ENCODE measurements around the gene GGTLC2.
A peak's percentile ranks its signal among the peaks of the same experiment; 100 is the strongest.
"Not testable (repeated sequence)": the region's sequence is repeated elsewhere in the genome, so short reads cannot be mapped to it uniquely, and the experiment has no call there.

GGTLC2 gene

GRCh38 chr22:22670076-22670795 lies 25.8 kb downstream of the GGTLC2 start:
- no peak for DNase-seq

DNA sequence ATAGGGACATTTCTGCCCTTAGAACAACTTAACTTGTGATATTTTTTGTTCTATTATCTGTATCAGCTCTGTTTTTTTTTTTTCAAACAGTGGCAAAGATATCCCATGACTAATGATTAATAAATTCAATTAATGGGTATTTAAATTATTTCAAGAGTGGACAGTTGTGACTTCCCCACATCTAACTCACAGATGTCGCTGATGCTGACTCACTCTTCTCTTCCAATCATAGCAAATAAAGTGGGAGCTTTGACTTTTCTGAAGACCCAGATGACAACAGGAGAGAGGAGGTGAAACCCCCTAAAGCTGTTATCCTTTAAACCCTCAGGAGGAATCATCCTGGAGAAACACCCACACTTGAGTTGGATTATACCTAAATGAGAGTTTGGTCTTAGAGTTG lies 27.1 kb downstream of the GGTLC2 start:
- DNase-seq: no peak

DNA sequence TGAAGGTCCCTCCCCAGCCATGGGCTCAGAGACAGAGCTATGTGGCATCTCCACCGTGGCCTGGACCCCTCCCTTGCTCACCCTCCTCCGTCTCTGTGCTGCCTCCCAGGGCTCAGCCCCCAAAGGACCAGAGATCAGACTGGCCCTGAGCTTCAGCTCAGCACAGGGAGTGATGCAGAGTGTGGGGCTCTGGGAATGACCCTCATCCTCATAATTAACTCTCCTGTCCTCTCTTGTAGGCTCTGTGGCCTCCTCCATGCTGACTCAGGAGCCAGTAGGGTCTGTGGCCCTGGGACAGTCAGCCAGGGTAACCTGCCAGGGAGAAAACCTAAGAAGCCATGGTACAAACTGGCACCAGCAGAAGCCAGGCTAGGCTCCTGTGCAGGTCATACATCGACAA lies 28.7 kb downstream of the GGTLC2 start:
- DNase-seq: no peak

DNA sequence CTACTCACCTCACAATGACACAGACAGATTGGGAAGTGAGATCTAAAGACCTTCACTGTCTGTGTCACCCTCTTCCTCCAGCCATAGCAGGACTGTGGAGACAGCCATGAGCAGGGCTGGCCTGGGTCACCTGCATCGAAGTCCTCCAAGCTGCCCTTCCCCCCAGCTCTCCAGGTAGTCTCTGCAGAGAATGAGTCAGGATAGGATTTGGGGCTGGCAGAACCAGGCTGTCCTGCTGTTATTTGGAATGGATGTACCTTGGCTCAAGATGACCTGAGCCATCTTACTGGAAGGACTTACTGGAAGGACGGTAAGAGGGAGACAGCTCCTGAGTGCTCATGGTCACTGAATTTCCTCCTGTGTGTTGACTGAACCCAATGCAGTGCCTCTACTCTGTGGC lies 29.2 kb downstream of the GGTLC2 start:
- DNase-seq: no peak

GRCh38 chr22:22674467-22674866 lies 30.1 kb downstream of the GGTLC2 start:
- no peak for DNase-seq

DNA sequence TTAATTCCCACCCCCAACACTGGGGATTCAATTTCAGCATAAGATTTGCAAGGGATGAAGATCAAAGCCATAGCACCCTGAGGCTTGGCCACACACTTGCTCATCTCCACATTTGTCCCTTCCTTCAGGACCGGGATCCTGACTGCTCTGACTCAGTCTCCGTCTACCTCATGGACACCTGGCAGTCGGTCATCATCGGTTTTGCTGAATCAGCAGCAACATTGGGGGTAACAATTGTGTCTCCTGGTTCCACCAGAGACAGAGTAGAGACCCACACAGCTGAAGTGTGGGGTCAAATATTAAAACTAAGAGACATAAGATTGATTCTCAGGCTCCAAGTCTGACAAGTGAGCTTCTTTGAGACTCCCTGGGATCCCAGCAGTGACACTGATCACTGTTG lies 34.6 kb downstream of the GGTLC2 start:
- DNase-seq: no peak

GRCh38 chr22:22680396-22680795 lies 36.0 kb downstream of the GGTLC2 start:
- DNase-seq: no peak

- no peak for DNase-seq
These were observed 36.9 kb downstream of the GGTLC2 start for GRCh38 chr22:22681221-22681739.

- no peak for DNase-seq
These were observed 37.8 kb downstream of the GGTLC2 start for GRCh38 chr22:22682196-22682595.

DNA sequence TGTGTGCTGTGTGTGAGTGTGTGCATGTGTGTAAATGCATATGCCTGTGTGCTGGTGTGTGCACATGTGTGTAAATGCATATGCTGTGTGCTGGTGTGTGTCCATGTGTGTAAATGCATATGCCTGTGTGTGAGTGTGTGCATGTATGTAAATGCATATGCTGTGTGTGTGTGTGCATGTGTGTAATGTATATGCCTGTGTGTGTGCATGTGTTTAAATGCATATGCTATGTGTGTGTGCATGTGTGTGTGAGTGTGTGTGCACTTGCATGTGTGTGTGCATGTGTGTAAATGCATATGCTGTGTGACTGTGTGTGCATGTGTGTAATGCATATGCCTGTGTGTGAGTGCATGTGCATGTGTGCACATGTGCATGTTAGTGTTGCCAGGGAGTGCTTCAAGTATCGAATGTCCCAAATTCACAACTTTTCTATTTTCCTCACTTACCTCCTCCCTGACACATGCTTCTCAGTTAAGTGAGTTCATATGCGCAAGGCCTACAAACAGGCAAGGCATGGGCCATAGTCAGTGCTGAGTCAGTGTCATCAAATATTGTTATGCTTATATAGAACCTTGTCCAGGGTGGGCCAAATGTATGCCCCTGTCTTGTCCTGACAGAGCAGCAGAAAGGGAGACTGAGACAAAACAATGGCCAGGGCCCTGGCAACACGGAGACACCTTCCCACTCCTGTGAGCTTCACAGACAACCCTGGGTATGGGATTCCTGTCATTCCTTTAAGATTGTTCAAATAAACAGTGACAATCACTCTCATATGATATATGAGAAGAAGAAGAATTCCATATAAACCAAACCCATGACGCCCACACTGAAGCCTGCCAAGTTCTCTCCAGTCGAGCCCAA lies 38.6 kb downstream of the GGTLC2 start:
- no peak for DNase-seq

DNA sequence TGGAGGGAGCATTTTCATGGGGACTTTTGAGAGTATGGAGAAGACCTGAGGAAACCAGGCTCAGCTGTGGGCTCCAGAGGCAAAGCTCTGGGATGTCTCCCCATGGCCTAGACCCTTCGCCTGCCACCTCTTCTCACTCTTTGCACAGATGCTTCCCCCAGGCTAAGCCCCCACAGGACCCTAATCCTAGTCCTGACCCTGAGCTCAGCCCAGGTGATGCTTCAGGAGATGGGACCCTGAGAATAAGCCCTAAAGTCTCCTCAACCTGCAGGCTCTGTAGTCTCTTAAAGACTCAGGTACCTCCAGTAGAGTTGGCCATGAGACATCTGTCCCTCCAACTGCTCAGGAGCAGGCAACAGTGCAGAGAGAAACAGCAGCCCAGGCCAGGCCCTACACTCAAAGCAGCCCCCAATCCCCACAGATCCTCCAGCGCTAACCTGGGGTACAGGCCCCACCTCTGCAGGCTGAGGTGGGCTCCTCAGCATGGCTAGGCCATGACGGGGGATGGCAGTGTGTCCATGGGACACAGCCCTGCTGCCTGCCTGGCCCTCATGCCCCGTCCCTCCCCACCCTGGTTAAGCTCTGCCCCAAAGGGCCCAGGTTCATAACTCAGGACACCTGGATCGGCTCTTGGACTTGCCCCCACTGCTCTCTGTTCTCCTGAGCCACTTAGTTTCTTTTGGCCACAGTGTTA lies 39.4 kb downstream of the GGTLC2 start:
- no peak for DNase-seq

- no peak for DNase-seq
These were observed 40.5 kb downstream of the GGTLC2 start for GRCh38 chr22:22684580-22685561.

GRCh38 chr22:22685586-22685985 lies 41.2 kb downstream of the GGTLC2 start:
- no peak for DNase-seq

DNA sequence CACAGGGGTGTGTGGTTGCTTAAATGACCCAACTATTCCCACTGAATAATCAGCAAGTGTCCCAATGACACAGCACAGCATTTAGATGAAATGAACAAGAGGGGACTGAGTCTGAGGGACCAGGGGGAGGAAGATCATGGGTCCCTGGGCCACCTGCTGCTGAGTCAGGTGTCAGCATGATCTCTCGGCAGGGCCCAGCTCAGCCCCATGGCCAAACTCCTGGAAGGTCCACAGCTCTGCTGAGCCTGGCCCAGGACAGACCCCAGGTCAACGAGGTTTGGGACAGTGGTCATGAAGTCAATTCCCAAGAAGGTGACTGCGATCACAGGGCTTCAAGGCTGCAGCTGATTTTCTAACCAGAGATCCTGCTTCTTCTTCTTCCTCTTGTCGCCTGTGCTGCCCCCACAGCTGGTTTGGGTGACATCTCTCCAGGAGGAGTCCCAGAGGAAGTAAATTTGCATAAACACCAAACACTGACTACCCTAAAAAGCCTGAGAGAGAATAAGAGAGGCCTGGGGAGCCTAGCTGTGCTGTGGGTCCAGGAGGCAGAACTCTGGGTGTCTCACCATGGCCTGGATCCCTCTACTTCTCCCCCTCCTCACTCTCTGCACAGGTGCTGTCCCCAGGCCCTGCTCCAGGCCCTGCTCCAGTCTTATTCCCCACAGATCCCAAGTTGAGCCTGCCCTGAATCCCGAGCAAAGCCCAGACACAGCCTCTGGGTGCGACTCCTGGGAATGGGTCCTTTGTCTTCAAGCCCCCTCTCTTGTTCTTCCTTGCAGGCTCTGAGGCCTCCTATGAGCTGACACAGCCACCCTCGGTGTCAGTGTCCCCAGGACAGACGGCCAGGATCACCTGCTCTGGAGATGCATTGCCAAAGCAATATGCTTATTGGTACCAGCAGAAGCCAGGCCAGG lies 42.0 kb downstream of the GGTLC2 start:
- not testable (repeated sequence) for DNase-seq

DNA sequence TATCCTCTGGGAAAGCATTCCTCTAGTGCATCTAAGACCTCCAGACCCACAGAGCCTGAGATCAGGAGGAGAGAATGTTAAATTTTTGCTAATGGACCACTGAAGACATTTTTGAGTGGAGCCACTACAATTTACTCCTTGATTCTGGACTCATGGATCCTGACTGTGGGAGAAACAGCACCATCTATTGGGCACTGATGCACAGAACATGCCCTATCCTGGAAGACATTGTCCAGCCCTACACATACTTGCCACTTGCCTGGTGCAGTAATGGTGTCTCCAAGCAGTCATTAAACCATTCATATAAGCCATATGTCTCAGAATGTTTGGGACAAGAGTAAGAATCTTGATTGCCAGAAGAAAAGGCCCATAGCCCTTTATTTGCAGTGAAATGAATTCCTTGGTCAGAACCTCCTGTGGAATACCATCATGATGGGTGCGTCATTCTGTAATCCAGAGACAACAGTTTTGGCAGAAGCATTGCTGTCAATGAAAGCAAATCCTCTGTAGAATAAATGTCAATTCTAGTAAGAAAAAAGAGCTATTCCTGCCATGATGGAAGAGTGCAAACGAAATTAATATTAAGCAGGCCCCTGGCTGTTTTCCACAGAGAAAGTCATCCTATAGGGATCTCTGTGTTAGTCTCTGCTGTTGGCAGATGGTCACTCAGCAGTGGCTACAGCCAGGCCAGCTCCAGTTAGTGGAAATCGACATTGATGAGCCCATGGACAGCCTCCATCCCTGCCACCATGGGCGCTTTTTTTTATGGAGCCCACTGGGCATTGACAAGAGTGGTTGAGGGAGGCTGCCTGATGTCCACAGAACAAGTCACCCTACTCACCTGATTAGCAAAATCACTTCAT lies 43.5 kb downstream of the GGTLC2 start:
- DNase-seq: peak; percentile 11

- DNase-seq: no peak
These were observed 45.4 kb downstream of the GGTLC2 start for GRCh38 chr22:22689621-22690345.

- no peak for DNase-seq
These were observed 46.6 kb downstream of the GGTLC2 start for GRCh38 chr22:22691055-22691454.

DNA sequence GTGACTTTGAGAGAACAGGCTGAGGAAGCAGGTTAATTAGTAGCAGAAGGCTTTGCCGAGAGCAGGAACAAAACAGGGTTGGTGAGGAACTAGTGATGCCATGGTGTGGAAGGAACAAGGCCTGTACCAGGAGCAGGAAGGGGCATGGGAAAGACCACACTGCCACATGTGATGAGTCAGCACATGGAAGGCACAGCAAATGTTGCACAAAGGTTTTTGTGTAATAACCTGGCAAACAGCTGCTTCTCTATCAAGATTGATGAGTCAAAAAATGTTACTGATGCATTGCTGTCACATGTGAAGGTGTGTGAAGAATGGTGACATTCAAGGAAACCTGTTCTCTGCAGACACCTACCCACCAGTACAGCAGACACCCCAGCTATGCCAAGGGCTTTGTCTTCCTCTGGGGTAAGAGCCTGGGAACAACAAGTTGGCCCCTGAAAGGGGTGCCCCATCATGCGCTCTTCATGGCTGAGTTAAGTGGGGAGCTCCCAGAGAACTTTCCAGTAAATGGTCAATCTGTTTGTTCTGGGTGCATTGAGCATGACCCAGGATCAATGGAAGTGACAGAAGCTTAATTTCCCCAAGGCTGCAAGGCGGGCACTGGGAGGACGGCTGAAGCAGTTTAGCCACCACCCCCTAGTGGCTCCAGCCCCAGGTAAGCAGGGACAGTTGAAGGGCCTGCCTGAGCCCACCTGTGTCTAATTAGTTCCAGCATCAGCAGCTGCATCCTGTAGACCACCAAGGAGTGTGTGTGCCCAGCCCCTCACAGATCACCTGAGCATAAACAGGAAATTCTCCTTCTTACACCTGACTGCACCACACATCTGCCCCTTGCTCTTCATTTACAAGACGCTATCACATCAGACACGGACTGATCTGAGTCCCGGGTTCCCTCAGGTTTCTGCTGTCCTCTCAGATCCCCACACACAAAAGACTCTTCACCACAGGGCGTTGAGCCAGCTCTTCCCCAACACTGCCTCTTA lies 47.6 kb downstream of the GGTLC2 start:
- DNase-seq: no peak
